ENCODE measurements around the gene RCAN1.

RCAN1 gene

DNA sequence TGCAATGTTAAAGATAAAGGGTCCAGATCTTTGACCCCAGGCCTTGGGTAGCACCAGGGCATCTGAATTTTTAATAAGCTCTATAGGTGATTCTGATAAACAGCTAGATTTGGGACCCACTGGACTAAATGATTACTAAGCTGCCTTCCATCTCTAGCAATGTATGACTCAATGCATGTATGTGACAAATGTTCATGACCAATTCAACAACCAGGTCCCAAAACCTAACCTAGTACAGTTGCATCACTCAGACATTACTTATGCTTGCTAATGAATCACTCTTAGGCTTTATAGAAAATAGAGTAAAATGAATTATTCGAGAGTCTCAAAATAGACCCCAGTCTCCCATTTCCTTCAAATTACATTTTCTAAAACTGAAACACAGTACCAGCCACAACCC, 35.5 kb downstream of the RCAN1 start:
- Histone ChIP-seq H3K4me1 (ENCODE audit: control insufficient read depth, insufficient read depth, low read length) (peaks cover 4% of the 10 kb centered on the region; the same call in 1 of the 2 replicates), H3K36me3 (ENCODE audit: control insufficient read depth in 2 of 2, insufficient read depth in 1 of 2, low read length in 2 of 2) (no peaks in the 10 kb centered on the region), H3K9me3 (ENCODE audit: control insufficient read depth, insufficient read depth, low read depth, low read length) (no peaks in the 10 kb centered on the region), H3K27ac (ENCODE audit: extremely low read depth, low read depth, low read length) (no peak overlapping the region), H3K4me3 (ENCODE audit: low read depth, low read length) (no peak overlapping the region)
- POLR2A ChIA-PET: no interaction called here
- TF ChIP-seq ZNF423 (tag by site-specific recombination; IDR thresholded peaks at IDR 0.05) (no peak), RBAK (tag by site-specific recombination; IDR thresholded peaks at IDR 0.05) (no peak), ZNF391 (tag by site-specific recombination; IDR thresholded peaks at IDR 0.05; ENCODE audit: borderline replicate concordance, low read depth) (no peak), ZNF433 (tag by site-specific recombination; IDR thresholded peaks at IDR 0.05; ENCODE audit: low read depth) (no peak), ZNF133 (tag by site-specific recombination; IDR thresholded peaks at IDR 0.05) (no peak), ZNF660 (tag by site-specific recombination; IDR thresholded peaks at IDR 0.05) (no peak), TRIM28 (IDR thresholded peaks at IDR 0.05; ENCODE audit: borderline replicate concordance, low read length) (no peak), ZNF521 (tag by site-specific recombination; IDR thresholded peaks at IDR 0.05) (no peak), ZNF16 (tag by site-specific recombination; IDR thresholded peaks at IDR 0.05; ENCODE audit: low read depth) (no peak), ZNF132 (tag by site-specific recombination; IDR thresholded peaks at IDR 0.05; ENCODE audit: borderline replicate concordance) (no peak), ZNF292 (tag by site-specific recombination; IDR thresholded peaks at IDR 0.05; ENCODE audit: borderline replicate concordance, low read depth) (no peak), ZBTB48 (tag by site-specific recombination; IDR thresholded peaks at IDR 0.05) (no peak)
- CTCF ChIA-PET: interaction anchor here (0.6 kb wide), 1 partner anchor 227 kb away, joined by 3 read pairs; no protein-coding TSS in a partner anchor

DNA sequence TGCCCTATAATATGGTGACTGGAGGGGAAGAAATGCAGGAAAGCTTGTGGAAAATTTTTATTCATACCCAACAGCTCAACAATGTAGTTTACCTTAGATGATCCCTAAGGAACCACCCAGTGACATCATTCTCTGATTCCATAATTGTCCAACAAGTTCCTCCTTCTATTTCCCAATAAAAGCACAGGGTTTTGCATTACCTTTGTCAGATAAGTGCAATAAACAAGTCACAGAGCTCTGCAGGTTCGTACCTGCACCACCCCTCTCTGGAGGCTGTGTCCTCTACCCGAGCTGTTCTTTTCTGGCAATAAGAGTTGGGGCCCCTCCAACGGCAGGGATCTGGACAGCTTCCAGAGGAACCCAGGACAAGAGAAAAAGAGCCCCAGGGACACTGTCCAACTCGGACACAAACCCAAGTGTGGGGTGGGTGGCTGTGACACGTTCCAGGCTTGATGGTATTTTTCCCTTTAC, 38.8 kb downstream of the RCAN1 start:
- H3K4me3 ChIP-seq (ENCODE audit: low read depth, low read length): no peak overlapping the region
- H3K27ac ChIP-seq (ENCODE audit: extremely low read depth, low read depth, low read length): no peak overlapping the region
- CTCF ChIA-PET: interaction anchor here (1.2 to 2.7 kb wide), 4 partner anchors 27 to 65 kb away, joined by 3 to 10 read pairs (median 5); no protein-coding TSS in a partner anchor
- H3K9me3 ChIP-seq (ENCODE audit: control insufficient read depth, insufficient read depth, low read depth, low read length): no peaks in the 10 kb centered on the region
- POLR2A ChIA-PET: no interaction called here
- no peaks in the 10 kb centered on the region for H3K36me3 ChIP-seq (ENCODE audit: control insufficient read depth in 2 of 2, insufficient read depth in 1 of 2, low read length in 2 of 2)
- peaks cover 4% of the 10 kb centered on the region; the same call in 1 of the 2 replicates for H3K4me1 ChIP-seq (ENCODE audit: control insufficient read depth, insufficient read depth, low read length)
- TF ChIP-seq ZNF148 (tag by site-specific recombination; IDR thresholded peaks at IDR 0.05; ENCODE audit: borderline replicate concordance) (no peak), ATF2 (tag by site-specific recombination; IDR thresholded peaks at IDR 0.05; ENCODE audit: low read depth) (peak; percentile 7; the same call in 1 of the 2 replicates), ELK4 (IDR thresholded peaks at IDR 0.05; ENCODE audit: borderline replicate concordance, low read depth, low read length) (no peak), ZBTB21 (tag by site-specific recombination; IDR thresholded peaks at IDR 0.05) (peak; percentile 75), ZNF704 (tag by site-specific recombination; IDR thresholded peaks at IDR 0.05) (no peak), ZNF292 (tag by site-specific recombination; IDR thresholded peaks at IDR 0.05; ENCODE audit: borderline replicate concordance, low read depth) (no peak), ZNF623 (tag by site-specific recombination; IDR thresholded peaks at IDR 0.05) (no peak), ZFP3 (tag by site-specific recombination; IDR thresholded peaks at IDR 0.05; ENCODE audit: low read depth) (no peak), ZFP37 (tag by site-specific recombination; IDR thresholded peaks at IDR 0.05) (no peak), OSR2 (tag by site-specific recombination; IDR thresholded peaks at IDR 0.05) (no peak), ZNF629 (tag by site-specific recombination; IDR thresholded peaks at IDR 0.05) (peak; percentile 63)
- TF ChIP-seq, protein P1, sequence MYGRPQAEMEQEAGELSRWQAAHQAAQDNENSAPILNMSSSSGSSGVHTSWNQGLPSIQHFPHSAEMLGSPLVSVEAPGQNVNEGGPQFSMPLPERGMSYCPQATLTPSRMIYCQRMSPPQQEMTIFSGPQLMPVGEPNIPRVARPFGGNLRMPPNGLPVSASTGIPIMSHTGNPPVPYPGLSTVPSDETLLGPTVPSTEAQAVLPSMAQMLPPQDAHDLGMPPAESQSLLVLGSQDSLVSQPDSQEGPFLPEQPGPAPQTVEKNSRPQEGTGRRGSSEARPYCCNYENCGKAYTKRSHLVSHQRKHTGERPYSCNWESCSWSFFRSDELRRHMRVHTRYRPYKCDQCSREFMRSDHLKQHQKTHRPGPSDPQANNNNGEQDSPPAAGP (tag by site-specific recombination; IDR thresholded peaks at IDR 0.05): peak; percentile 33; the same call in 1 of the 2 replicates
- TF ChIP-seq, protein P2, sequence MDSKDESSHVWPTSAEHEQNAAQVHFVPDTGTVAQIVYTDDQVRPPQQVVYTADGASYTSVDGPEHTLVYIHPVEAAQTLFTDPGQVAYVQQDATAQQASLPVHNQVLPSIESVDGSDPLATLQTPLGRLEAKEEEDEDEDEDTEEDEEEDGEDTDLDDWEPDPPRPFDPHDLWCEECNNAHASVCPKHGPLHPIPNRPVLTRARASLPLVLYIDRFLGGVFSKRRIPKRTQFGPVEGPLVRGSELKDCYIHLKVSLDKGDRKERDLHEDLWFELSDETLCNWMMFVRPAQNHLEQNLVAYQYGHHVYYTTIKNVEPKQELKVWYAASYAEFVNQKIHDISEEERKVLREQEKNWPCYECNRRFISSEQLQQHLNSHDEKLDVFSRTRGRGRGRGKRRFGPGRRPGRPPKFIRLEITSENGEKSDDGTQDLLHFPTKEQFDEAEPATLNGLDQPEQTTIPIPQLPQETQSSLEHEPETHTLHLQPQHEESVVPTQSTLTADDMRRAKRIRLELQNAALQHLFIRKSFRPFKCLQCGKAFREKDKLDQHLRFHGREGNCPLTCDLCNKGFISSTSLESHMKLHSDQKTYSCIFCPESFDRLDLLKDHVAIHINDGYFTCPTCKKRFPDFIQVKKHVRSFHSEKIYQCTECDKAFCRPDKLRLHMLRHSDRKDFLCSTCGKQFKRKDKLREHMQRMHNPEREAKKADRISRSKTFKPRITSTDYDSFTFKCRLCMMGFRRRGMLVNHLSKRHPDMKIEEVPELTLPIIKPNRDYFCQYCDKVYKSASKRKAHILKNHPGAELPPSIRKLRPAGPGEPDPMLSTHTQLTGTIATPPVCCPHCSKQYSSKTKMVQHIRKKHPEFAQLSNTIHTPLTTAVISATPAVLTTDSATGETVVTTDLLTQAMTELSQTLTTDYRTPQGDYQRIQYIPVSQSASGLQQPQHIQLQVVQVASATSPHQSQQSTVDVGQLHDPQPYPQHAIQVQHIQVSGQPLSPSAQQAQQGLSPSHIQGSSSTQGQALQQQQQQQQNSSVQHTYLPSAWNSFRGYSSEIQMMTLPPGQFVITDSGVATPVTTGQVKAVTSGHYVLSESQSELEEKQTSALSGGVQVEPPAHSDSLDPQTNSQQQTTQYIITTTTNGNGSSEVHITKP (tag by site-specific recombination; IDR thresholded peaks at IDR 0.05): peak; percentile 70
